Prostate gland (tissue), 2 donors: ENCODE measurements around the gene SIGLEC11. TPM values are rescaled to one million over a fixed set of nuclear protein-coding genes. Genes with fewer than 3 reads are reported as not detected.

ENCODE experiments used
- DNase-seq: peaks from one replicate; pipeline ENCODE4 v3.0.0-alpha.2; 2019; ENCODE audit warnings: low spot score
- H3K27ac ChIP-seq, 2 donors: fragments of 200-600 bp; sonication (generic); 2 replicates each; pipeline ENCODE4 v1.5.1; 2017 to 2019
- H3K27me3 ChIP-seq: fragments of 200-600 bp; sonication (generic); replicated peaks from 2 replicates; pipeline ENCODE4 v1.5.1; 2019; ENCODE audit not compliant: insufficient read depth
- H3K36me3 ChIP-seq, 2 donors: fragments of 200-600 bp; sonication (generic); 1 replicate in 1 of 2; 2 replicates in 1 of 2; pipeline versions ENCODE4 v1.5.1 to v1.8.1; 2017 to 2019
- H3K4me1 ChIP-seq: fragments of 200-600 bp; sonication (generic); replicated peaks from 2 replicates; pipeline ENCODE4 v1.5.1; 2019
- H3K4me3 ChIP-seq, 2 donors: fragments of 200-600 bp; sonication (generic); 2 replicates each; pipeline ENCODE4 v1.5.1; 2017 to 2019
- H3K9me3 ChIP-seq: fragments of 200-600 bp; sonication (generic); 2 replicates; pipeline ENCODE4 v1.5.1; 2017
- POLR2A ChIP-seq: fragments of 450-650 bp; IDR thresholded peaks from one replicate; pipeline ENCODE4 v1.6.1; 2016; ENCODE audit warnings: antibody characterized with exemption, mild to moderate bottlenecking
- POLR2AphosphoS5 ChIP-seq: sonication (generic); formaldehyde crosslinking; IDR thresholded peaks from one replicate; pipeline ENCODE4 v1.6.1; 2017; ENCODE audit warnings: antibody characterized with exemption
- WGBS: methylation state at CpG from one replicate; pipeline ENCODE4 v1.1.5; 2018; 5-methylcytosine and 5-hydroxymethylcytosine counted together
- intact Hi-C: fragments of 100-400 bp; cut with DNase I; formaldehyde crosslinking; loops from one replicate; pipeline ENCODE4 v1.14.2; 2022
- total RNA-seq, 2 donors: library from RNA; depleted of rRNA; stranded (reverse); fragments of >200 nt; gene quantifications; one replicate each; pipeline ENCODE4 v1.1.0, GENCODE V29; 2016
- TF ChIP-seq, protein P1 (sequence below), 4 experiments: fragments of 200-600 bp in 2 of 4; fragments of 450-650 bp in 2 of 4; sonication (generic) in 2 of 4; IDR thresholded peaks; 1 replicate in 3 of 4; 2 replicates in 1 of 4; pipeline ENCODE4 v1.5.1; 2016 to 2019; ENCODE audit warnings: antibody characterized with exemption in 4 of 4, mild to moderate bottlenecking in 2 of 4, moderate library complexity in 2 of 4

The SIGLEC11 gene
- total RNA-seq, 2 donors from 2014 or later: 0.68 to 1.0 TPM

GRCh38 chr19:49915271-49915670 is 45.7 kb downstream of the SIGLEC11 start:
- H3K27me3 ChIP-seq: no peaks in the 10 kb centered on the region
- H3K4me1 ChIP-seq: no peaks in the 10 kb centered on the region
- TF ChIP-seq POLR2A (no peak), POLR2AphosphoS5 (no peak)
- TF ChIP-seq, protein P1, sequence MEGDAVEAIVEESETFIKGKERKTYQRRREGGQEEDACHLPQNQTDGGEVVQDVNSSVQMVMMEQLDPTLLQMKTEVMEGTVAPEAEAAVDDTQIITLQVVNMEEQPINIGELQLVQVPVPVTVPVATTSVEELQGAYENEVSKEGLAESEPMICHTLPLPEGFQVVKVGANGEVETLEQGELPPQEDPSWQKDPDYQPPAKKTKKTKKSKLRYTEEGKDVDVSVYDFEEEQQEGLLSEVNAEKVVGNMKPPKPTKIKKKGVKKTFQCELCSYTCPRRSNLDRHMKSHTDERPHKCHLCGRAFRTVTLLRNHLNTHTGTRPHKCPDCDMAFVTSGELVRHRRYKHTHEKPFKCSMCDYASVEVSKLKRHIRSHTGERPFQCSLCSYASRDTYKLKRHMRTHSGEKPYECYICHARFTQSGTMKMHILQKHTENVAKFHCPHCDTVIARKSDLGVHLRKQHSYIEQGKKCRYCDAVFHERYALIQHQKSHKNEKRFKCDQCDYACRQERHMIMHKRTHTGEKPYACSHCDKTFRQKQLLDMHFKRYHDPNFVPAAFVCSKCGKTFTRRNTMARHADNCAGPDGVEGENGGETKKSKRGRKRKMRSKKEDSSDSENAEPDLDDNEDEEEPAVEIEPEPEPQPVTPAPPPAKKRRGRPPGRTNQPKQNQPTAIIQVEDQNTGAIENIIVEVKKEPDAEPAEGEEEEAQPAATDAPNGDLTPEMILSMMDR (IDR thresholded peaks at IDR 0.05): no peak
- H3K4me3 ChIP-seq: no peak overlapping the region
- no peak for DNase-seq
- H3K36me3 ChIP-seq: no peaks in the 10 kb centered on the region
- H3K9me3 ChIP-seq: no peaks in the 10 kb centered on the region
- H3K27ac ChIP-seq: no peak overlapping the region
- 95% methylated on average over 6 of the region's 6 CpGs for whole genome bisulfite sequencing
- intact Hi-C loops: no loop called here

DNA sequence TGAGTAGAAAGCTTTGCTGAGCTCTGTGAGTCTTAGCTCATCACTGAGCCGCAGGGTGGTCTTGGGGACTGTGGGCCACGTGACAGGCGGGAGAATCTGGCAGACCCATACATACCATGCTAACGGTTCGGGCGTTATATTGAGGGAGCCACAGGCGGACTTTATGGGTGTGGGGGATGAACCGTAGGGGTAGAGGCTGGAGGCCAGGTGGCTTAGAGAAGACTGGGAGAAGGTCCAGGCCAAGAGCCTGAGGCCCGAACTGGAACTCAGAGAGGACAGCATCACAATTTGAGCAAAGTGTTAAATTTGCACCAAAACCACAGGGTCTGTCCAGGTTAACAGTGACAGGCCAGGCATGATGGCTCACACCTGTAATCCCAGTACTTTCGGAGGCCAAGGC is 47.3 kb downstream of the SIGLEC11 start:
- no peak for DNase-seq
- Histone ChIP-seq H3K36me3 (no peaks in the 10 kb centered on the region), H3K27me3 (no peaks in the 10 kb centered on the region), H3K4me1 (no peaks in the 10 kb centered on the region), H3K27ac (no peak overlapping the region), H3K9me3 (no peaks in the 10 kb centered on the region), H3K4me3 (no peak overlapping the region)
- TF ChIP-seq, protein P1 (IDR thresholded peaks at IDR 0.05): no peak
- TF ChIP-seq POLR2A (no peak), POLR2AphosphoS5 (no peak)
- 79% methylated on average over 10 of the region's 10 CpGs for WGBS
- intact Hi-C loops: no loop called here

GRCh38 chr19:49912965-49913685 is 47.8 kb downstream of the SIGLEC11 start:
- Histone ChIP-seq H3K4me3 (no peak overlapping the region), H3K36me3 (no peaks in the 10 kb centered on the region), H3K27ac (no peak overlapping the region), H3K9me3 (no peaks in the 10 kb centered on the region), H3K4me1 (no peaks in the 10 kb centered on the region), H3K27me3 (no peaks in the 10 kb centered on the region)
- 82% methylated on average over 21 of the region's 21 CpGs for WGBS
- TF ChIP-seq POLR2A (no peak), POLR2AphosphoS5 (no peak)
- TF ChIP-seq, protein P1 (IDR thresholded peaks at IDR 0.05): no peak
- intact Hi-C loops: no loop called here
- DNase-seq: no peak

- no peaks in the 10 kb centered on the region for H3K27me3 ChIP-seq
- H3K27ac ChIP-seq: no peak overlapping the region
- H3K9me3 ChIP-seq: no peaks in the 10 kb centered on the region
- H3K36me3 ChIP-seq: no peaks in the 10 kb centered on the region
- no peaks in the 10 kb centered on the region for H3K4me1 ChIP-seq
- WGBS: 70% methylated on average over 9 of the region's 9 CpGs
- H3K4me3 ChIP-seq: no peak overlapping the region
- no peak for TF ChIP-seq POLR2AphosphoS5
- TF ChIP-seq POLR2A: no peak
- TF ChIP-seq, protein P1 (IDR thresholded peaks at IDR 0.05): no peak
- intact Hi-C loops: no loop called here
- no peak for DNase-seq
Measured at GRCh38 chr19:49911381-49912145, 49.4 kb downstream of the SIGLEC11 start.

GRCh38 chr19:49910179-49910578 is 50.8 kb downstream of the SIGLEC11 start:
- intact Hi-C loops: no loop called here
- WGBS: 82% methylated on average over 5 of the region's 5 CpGs

More at GRCh38 chr19:49910179-49910578, 50.8 kb downstream of the SIGLEC11 start:
- Histone ChIP-seq H3K27ac (no peak overlapping the region), H3K9me3 (no peaks in the 10 kb centered on the region), H3K4me3 (no peak overlapping the region), H3K27me3 (no peaks in the 10 kb centered on the region), H3K4me1 (no peaks in the 10 kb centered on the region), H3K36me3 (no peaks in the 10 kb centered on the region)
- TF ChIP-seq POLR2AphosphoS5: no peak
- TF ChIP-seq, protein P1 (IDR thresholded peaks at IDR 0.05): no peak
- no peak for TF ChIP-seq POLR2A
- DNase-seq: no peak
